Activated CD4-positive, alpha-beta T cell treated with anti-CD3 and anti-CD28 coated beads, Interleukin-2, amount 10 ng/mL, durations not matched to agents 7 days and 5 days (primary cell): ENCODE results near the gene RECQL5. TPM values are rescaled to one million over a fixed set of nuclear protein-coding genes. Genes with fewer than 3 reads are reported as not detected.

Experiments
- CTCF ChIA-PET: fragments of 350-600 bp; sonication (Branson Sonifier 250); formaldehyde crosslinking; loops from one replicate; lab custom pipeline; 2021; ENCODE audit warnings: antibody characterized with exemption; lab: Charles Lee
- POLR2A ChIA-PET: fragments of 350-600 bp; sonication (Branson Sonifier 250); formaldehyde crosslinking; loops from one replicate; lab custom pipeline; 2021; ENCODE audit warnings: antibody characterized with exemption; lab: Charles Lee
- DNase-seq: peaks from one replicate; pipeline ENCODE4 v3.0.0-alpha.2; 2020
- H3K27ac Mint-ChIP-seq: one replicate; pipeline ENCODE4 v1.8.0; 2021; ENCODE audit warnings: mild to moderate bottlenecking, moderate library complexity, mixed read lengths
- H3K27me3 Mint-ChIP-seq: one replicate; pipeline ENCODE4 v1.8.0; 2021; ENCODE audit warnings: mixed read lengths
- H3K36me3 Mint-ChIP-seq: one replicate; pipeline ENCODE4 v1.8.0; 2021; ENCODE audit warnings: low read depth, mixed read lengths
- H3K4me1 Mint-ChIP-seq: one replicate; pipeline ENCODE4 v1.8.0; 2021; ENCODE audit warnings: mixed read lengths
- H3K4me3 Mint-ChIP-seq: one replicate; pipeline ENCODE4 v1.8.0; 2021; ENCODE audit warnings: mild to moderate bottlenecking, moderate library complexity, mixed read lengths
- H3K9me3 Mint-ChIP-seq: one replicate; pipeline ENCODE4 v1.8.0; 2021; ENCODE audit warnings: mixed read lengths
- total RNA-seq, 2 experiments: library from RNA; stranded (reverse); gene quantifications; one replicate each; pipeline ENCODE4 v1.2.3, GENCODE V29; 2021

RECQL5 gene
- total RNA-seq, 2 experiments from 2014 or later = 44.7 to 47.1 TPM

GRCh38 chr17:75661531-75661930 lies 5.4 kb downstream of the RECQL5 start:
- H3K27ac Mint-ChIP-seq = no peak overlapping the region
- H3K9me3 Mint-ChIP-seq = no peaks in the 10 kb centered on the region
- no peak overlapping the region for H3K4me3 Mint-ChIP-seq
- H3K36me3 Mint-ChIP-seq = peaks cover 7% of the 10 kb centered on the region
- no peaks in the 10 kb centered on the region for H3K27me3 Mint-ChIP-seq
- CTCF ChIA-PET = interaction anchor here (1.2 to 1.4 kb wide), 3 partner anchors 8 to 95 kb away, joined by 3 to 4 read pairs (median 3); no protein-coding TSS in a partner anchor
- H3K4me1 Mint-ChIP-seq = peaks cover 11% of the 10 kb centered on the region
- DNase-seq = no peak
- POLR2A ChIA-PET = no interaction called here

DNA sequence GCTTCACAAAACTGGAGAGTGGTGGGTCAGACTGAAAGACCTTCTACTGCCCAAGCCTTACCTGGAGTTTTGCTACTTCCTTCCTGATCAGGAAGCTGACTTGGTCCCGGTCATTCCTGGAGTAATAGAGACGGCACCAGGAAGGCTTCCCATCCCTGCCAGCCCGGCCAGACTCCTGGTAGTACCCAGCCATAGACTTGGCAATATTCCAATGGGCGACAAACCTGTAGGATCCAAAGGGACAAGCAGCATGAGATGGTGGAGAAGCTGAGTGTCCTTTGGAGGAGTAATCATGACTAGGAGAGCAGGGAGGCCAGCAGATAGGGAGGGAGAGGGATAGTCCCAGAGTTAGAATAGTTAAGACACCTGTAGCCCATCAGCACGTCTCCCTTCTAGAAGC lies 8.7 kb downstream of the RECQL5 start:
- no peak overlapping the region for H3K4me3 Mint-ChIP-seq
- CTCF ChIA-PET = interaction anchor here (1.2 to 3.5 kb wide), 5 partner anchors 12 to 91 kb away, joined by 3 to 17 read pairs (median 6); partner anchors contain the start of gene SMIM5

GRCh38 chr17:75654176-75654575 lies 12.8 kb downstream of the RECQL5 start:
- Mint-ChIP-seq H3K36me3 (peaks cover 21% of the 10 kb centered on the region), H3K4me3 (no peak overlapping the region), H3K27ac (no peak overlapping the region), H3K27me3 (no peaks in the 10 kb centered on the region), H3K4me1 (peaks cover 11% of the 10 kb centered on the region), H3K9me3 (no peaks in the 10 kb centered on the region)
- CTCF ChIA-PET = interaction anchor here (1.4 to 2.2 kb wide), 5 partner anchors 10 to 99 kb away, joined by 3 to 9 read pairs (median 6); partner anchors contain the start of genes RECQL5 and SAP30BP
- POLR2A ChIA-PET = no interaction called here
- DNase-seq = no peak

More for the DNA sequence above, 8.7 kb downstream of the RECQL5 start:
- DNase-seq = no peak
- Mint-ChIP-seq H3K4me1 (peaks cover 6% of the 10 kb centered on the region), H3K27me3 (no peaks in the 10 kb centered on the region), H3K27ac (no peak overlapping the region), H3K36me3 (peaks cover 11% of the 10 kb centered on the region), H3K9me3 (no peaks in the 10 kb centered on the region)
- POLR2A ChIA-PET = no interaction called here

- Mint-ChIP-seq H3K27ac (no peak overlapping the region), H3K4me1 (peaks cover 11% of the 10 kb centered on the region), H3K36me3 (peaks cover 27% of the 10 kb centered on the region), H3K9me3 (no peaks in the 10 kb centered on the region), H3K27me3 (no peaks in the 10 kb centered on the region), H3K4me3 (no peak overlapping the region)
- DNase-seq = peak; percentile 40
- CTCF ChIA-PET = interaction anchor here (0.6 to 1.8 kb wide), 8 partner anchors 8 to 80 kb away, joined by 3 to 9 read pairs (median 3); partner anchors contain the start of genes RECQL5, SAP30BP and SMIM5
- POLR2A ChIA-PET = no interaction called here
Observed at GRCh38 chr17:75652934-75653549, 13.9 kb downstream of the RECQL5 start.

GRCh38 chr17:75652341-75652740 lies 14.6 kb downstream of the RECQL5 start:
- CTCF ChIA-PET = interaction anchor here (1.0 to 1.8 kb wide), 7 partner anchors 10 to 101 kb away, joined by 3 to 9 read pairs (median 3); partner anchors contain the start of genes RECQL5, SAP30BP and SMIM5
- no peak overlapping the region for H3K4me3 Mint-ChIP-seq
- no peaks in the 10 kb centered on the region for H3K9me3 Mint-ChIP-seq

DNA sequence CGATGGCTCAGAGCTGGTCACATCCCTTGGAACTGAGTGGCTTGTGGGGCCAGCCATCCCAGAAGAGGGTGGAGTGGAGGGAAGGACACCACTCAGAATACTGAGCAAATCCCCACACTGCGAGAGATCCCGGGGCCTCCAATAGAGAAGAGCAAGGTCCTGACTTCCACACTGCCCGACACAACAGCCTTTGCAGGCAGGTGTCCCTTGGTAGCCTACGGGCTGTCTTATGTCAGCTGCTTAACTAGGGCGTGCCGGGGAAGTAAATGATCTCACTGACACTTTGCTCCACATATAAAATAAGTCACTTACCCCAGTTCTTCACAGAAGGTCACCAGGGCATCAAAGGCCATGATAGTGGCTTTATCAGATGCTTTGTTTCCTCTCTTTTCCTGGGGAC lies 16.1 kb downstream of the RECQL5 start:
- POLR2A ChIA-PET = no interaction called here
- Mint-ChIP-seq H3K27ac (no peak overlapping the region), H3K4me3 (no peak overlapping the region), H3K4me1 (peaks cover 19% of the 10 kb centered on the region), H3K27me3 (no peaks in the 10 kb centered on the region), H3K9me3 (no peaks in the 10 kb centered on the region), H3K36me3 (peaks cover 25% of the 10 kb centered on the region)
- CTCF ChIA-PET = interaction anchor here (0.5 to 1.2 kb wide), 3 partner anchors 17 to 27 kb away, joined by 3 to 4 read pairs (median 4); no protein-coding TSS in a partner anchor
- DNase-seq = no peak

More at GRCh38 chr17:75652341-75652740, 14.6 kb downstream of the RECQL5 start:
- peaks cover 28% of the 10 kb centered on the region for H3K36me3 Mint-ChIP-seq
- POLR2A ChIA-PET = no interaction called here
- peaks cover 11% of the 10 kb centered on the region for H3K4me1 Mint-ChIP-seq
- no peak for DNase-seq
- H3K27me3 Mint-ChIP-seq = no peaks in the 10 kb centered on the region
- peak overlapping the region; percentile 25 for H3K27ac Mint-ChIP-seq

DNA sequence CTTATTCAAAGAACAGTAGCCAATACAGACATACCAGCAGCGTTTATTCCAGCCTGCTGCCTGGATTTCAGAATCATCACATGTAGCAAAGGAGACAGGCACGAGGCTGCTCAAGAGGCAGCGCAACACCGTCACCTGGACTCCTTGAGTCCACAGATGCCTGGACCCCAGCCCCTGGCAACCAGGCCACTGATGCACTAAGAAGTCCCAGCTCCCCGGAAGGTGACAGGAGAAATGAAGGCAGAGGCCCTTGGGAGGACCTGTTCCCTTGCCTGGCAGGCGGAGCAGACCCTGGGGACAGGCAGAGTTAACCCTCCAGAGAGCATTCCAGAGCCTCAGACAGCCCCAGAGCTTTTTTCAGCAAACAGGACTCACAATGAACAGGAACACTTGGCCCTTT lies 17.3 kb downstream of the RECQL5 start:
- DNase-seq = no peak

DNA sequence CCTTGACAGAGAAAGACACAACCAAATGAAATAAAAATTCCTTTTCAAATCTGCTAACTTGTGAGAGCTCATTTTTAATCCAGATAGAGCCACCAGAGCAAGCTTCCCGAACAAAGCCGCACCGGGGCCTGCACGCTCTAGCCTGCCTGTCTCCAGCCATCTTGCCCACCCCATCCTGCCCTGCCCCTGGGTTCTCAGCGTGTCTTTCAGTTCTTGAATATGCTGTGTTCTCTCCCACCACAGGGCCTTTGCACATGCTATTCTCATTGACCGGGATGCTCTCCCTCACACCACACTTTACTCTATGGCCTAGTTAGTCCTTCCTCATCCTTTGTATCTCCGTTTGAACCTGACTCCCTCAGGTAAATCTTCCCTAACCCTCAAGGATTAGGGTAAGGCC lies 19.0 kb downstream of the RECQL5 start:
- H3K4me3 Mint-ChIP-seq = no peak overlapping the region
- ChIA-PET CTCF (no interaction called here), POLR2A (no interaction called here)
- peaks cover 15% of the 10 kb centered on the region for H3K36me3 Mint-ChIP-seq
- H3K27ac Mint-ChIP-seq = no peak overlapping the region
- H3K4me1 Mint-ChIP-seq = peaks cover 17% of the 10 kb centered on the region
- no peak for DNase-seq
- no peaks in the 10 kb centered on the region for H3K9me3 Mint-ChIP-seq
- no peaks in the 10 kb centered on the region for H3K27me3 Mint-ChIP-seq

More for the DNA sequence above, 17.3 kb downstream of the RECQL5 start:
- no peak overlapping the region for H3K27ac Mint-ChIP-seq
- no peaks in the 10 kb centered on the region for H3K9me3 Mint-ChIP-seq
- H3K36me3 Mint-ChIP-seq = peaks cover 25% of the 10 kb centered on the region
- H3K4me3 Mint-ChIP-seq = no peak overlapping the region
- H3K27me3 Mint-ChIP-seq = no peaks in the 10 kb centered on the region
- CTCF ChIA-PET = interaction anchor here (0.6 to 1.1 kb wide), 2 partner anchors 22 to 100 kb away, joined by 3 to 5 read pairs; no protein-coding TSS in a partner anchor
- peaks cover 26% of the 10 kb centered on the region for H3K4me1 Mint-ChIP-seq
- POLR2A ChIA-PET = interaction anchor here (0.6 kb wide), 1 partner anchor 24 kb away, joined by 3 read pairs; no protein-coding TSS in a partner anchor

DNA sequence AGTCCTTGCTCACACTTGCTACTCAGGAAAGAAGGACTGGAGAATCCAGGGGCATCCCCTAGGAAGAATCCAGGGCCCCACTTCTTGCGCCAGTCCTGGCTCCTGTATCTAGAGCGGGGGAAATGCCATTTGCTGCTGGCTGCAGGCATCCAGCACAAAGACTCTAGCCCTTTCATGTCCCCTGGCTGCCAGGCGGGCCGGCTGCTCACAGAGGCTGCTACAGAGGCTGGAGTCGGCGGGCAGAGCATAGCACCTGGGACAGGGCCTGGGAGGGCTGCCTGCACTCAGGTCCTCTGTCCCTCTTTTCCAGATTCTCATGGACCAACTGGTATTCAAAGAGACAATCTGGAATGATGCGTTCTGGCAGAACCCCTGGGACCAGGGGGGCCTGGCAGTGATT lies 19.9 kb downstream of the RECQL5 start:
- no peaks in the 10 kb centered on the region for H3K27me3 Mint-ChIP-seq
- no peak overlapping the region for H3K4me3 Mint-ChIP-seq
- ChIA-PET POLR2A (no interaction called here), CTCF (interaction anchor here (0.6 to 5.6 kb wide), 3 partner anchors 11 to 102 kb away, joined by 4 to 48 read pairs (median 11); partner anchors contain the start of gene SMIM5)
- peaks cover 13% of the 10 kb centered on the region for H3K36me3 Mint-ChIP-seq
- peaks cover 15% of the 10 kb centered on the region for H3K4me1 Mint-ChIP-seq
- no peak overlapping the region for H3K27ac Mint-ChIP-seq
- DNase-seq = no peak
- H3K9me3 Mint-ChIP-seq = no peaks in the 10 kb centered on the region

- no peak for DNase-seq
- Mint-ChIP-seq H3K27me3 (no peaks in the 10 kb centered on the region), H3K36me3 (peaks cover 13% of the 10 kb centered on the region), H3K9me3 (no peaks in the 10 kb centered on the region), H3K27ac (no peak overlapping the region), H3K4me3 (no peak overlapping the region), H3K4me1 (peaks cover 15% of the 10 kb centered on the region)
- POLR2A ChIA-PET = no interaction called here
- CTCF ChIA-PET = interaction anchor here (0.5 to 5.6 kb wide), 8 partner anchors 11 to 292 kb away, joined by 3 to 48 read pairs (median 4); partner anchors contain the start of gene SMIM5
Observed at GRCh38 chr17:75646638-75646992, 20.3 kb downstream of the RECQL5 start.

GRCh38 chr17:75645889-75646637 lies 20.9 kb downstream of the RECQL5 start:
- no peak overlapping the region for H3K4me3 Mint-ChIP-seq
- H3K4me1 Mint-ChIP-seq = peaks cover 15% of the 10 kb centered on the region
- ChIA-PET CTCF (interaction anchor here (0.5 to 5.6 kb wide), 10 partner anchors 12 to 293 kb away, joined by 3 to 48 read pairs (median 4); partner anchors contain the start of genes RECQL5 and SMIM5), POLR2A (no interaction called here)
- peak overlapping the region; percentile 80 for H3K27ac Mint-ChIP-seq
- DNase-seq = no peak
- H3K9me3 Mint-ChIP-seq = no peaks in the 10 kb centered on the region
- H3K27me3 Mint-ChIP-seq = no peaks in the 10 kb centered on the region
- peaks cover 12% of the 10 kb centered on the region for H3K36me3 Mint-ChIP-seq

- H3K27me3 Mint-ChIP-seq = no peaks in the 10 kb centered on the region
- H3K27ac Mint-ChIP-seq = no peak overlapping the region
- H3K36me3 Mint-ChIP-seq = peaks cover 8% of the 10 kb centered on the region
- no peak overlapping the region for H3K4me3 Mint-ChIP-seq
- ChIA-PET POLR2A (no interaction called here), CTCF (interaction anchor here (0.8 to 5.6 kb wide), 9 partner anchors 12 to 108 kb away, joined by 3 to 48 read pairs (median 4); partner anchors contain the start of genes RECQL5 and SMIM5)
- H3K4me1 Mint-ChIP-seq = peaks cover 15% of the 10 kb centered on the region
- no peaks in the 10 kb centered on the region for H3K9me3 Mint-ChIP-seq
- no peak for DNase-seq
Observed at GRCh38 chr17:75645501-75645888, 21.5 kb downstream of the RECQL5 start.
